GM23248 (cell line): ENCODE measurements around the gene CNKSR3. TPM values are rescaled to one million over a fixed set of nuclear protein-coding genes. Genes with fewer than 3 reads are reported as not detected.

ENCODE experiments used
- DNase-seq: peaks from one replicate; pipeline ENCODE4 v3.0.0-alpha.2; 2015
- H2AFZ ChIP-seq: fragments of 200-600 bp; sonication (generic); 2 replicates; pipeline ENCODE4 v1.6.1; 2016; ENCODE audit warnings: antibody characterized with exemption
- H3F3A ChIP-seq: fragments of 200-600 bp; sonication (generic); 2 replicates; pipeline ENCODE4 v1.6.1; 2016; ENCODE audit warnings: mild to moderate bottlenecking, antibody characterized with exemption, mixed run types; ENCODE audit not compliant: insufficient read depth
- H3K27ac ChIP-seq: fragments of 200-600 bp; sonication (generic); 2 replicates; pipeline ENCODE4 v1.5.1; 2016; ENCODE audit warnings: mild to moderate bottlenecking
- H3K27me3 ChIP-seq: fragments of 200-600 bp; sonication (generic); replicated peaks from 2 replicates; pipeline ENCODE4 v1.6.1; 2016; ENCODE audit warnings: mild to moderate bottlenecking; ENCODE audit not compliant: insufficient read depth
- H3K36me3 ChIP-seq: fragments of 200-600 bp; sonication (generic); 2 replicates; pipeline ENCODE4 v1.6.1; 2016; ENCODE audit warnings: low read depth, mild to moderate bottlenecking
- H3K4me1 ChIP-seq: fragments of 200-600 bp; sonication (generic); 2 replicates; pipeline ENCODE4 v1.6.1; 2016; ENCODE audit warnings: mild to moderate bottlenecking; ENCODE audit not compliant: insufficient read depth
- H3K4me2 ChIP-seq: fragments of 200-600 bp; sonication (generic); one replicate; pipeline ENCODE4 v1.6.1; 2016; ENCODE audit warnings: mild to moderate bottlenecking; ENCODE audit not compliant: unreplicated experiment
- H3K4me3 ChIP-seq: fragments of 200-600 bp; sonication (generic); 2 replicates; pipeline ENCODE4 v1.5.1; 2016; ENCODE audit warnings: mild to moderate bottlenecking
- H3K79me2 ChIP-seq: fragments of 200-600 bp; sonication (generic); 2 replicates; pipeline ENCODE4 v1.6.1; 2016; ENCODE audit warnings: mild to moderate bottlenecking; ENCODE audit not compliant: insufficient read depth
- H3K9ac ChIP-seq: fragments of 200-600 bp; sonication (generic); 2 replicates; pipeline ENCODE4 v1.6.1; 2016; ENCODE audit warnings: mild to moderate bottlenecking
- H3K9me2 ChIP-seq: fragments of 200-600 bp; sonication (generic); 2 replicates; pipeline ENCODE4 v1.6.1; 2016; ENCODE audit warnings: mixed run types, mild to moderate bottlenecking, moderate library complexity; ENCODE audit not compliant: insufficient read depth
- H3K9me3 ChIP-seq: fragments of 200-600 bp; sonication (generic); one replicate; pipeline ENCODE4 v1.6.1; 2017; ENCODE audit warnings: low read depth
- H4K20me1 ChIP-seq: fragments of 200-600 bp; sonication (generic); 2 replicates; pipeline ENCODE4 v1.6.0; 2016; ENCODE audit not compliant: insufficient read depth
- EZH2 ChIP-seq: fragments of 200-600 bp; sonication (generic); IDR thresholded peaks from 2 replicates; pipeline ENCODE4 v1.6.1; 2018; ENCODE audit warnings: antibody characterized with exemption, mild to moderate bottlenecking; ENCODE audit not compliant: insufficient read depth, poor library complexity, severe bottlenecking
- EZH2phosphoT487 ChIP-seq: fragments of 200-600 bp; sonication (generic); IDR thresholded peaks from 2 replicates; pipeline ENCODE4 v1.6.1; 2018; ENCODE audit warnings: antibody characterized with exemption, moderate library complexity, mild to moderate bottlenecking, low read depth; ENCODE audit not compliant: insufficient read depth
- WGBS, 2 experiments: methylation state at CpG; one replicate each; pipeline ENCODE4 v1.1.6; 2015 to 2017; ENCODE audit warnings: low lambda C conversion rate in 2 of 2, low coverage in 1 of 2; ENCODE audit errors: missing lambda C conversion rate in 2 of 2; 5-methylcytosine and 5-hydroxymethylcytosine counted together
- in situ Hi-C: fragments of 300-500 bp; cut with MboI; formaldehyde crosslinking; loops from 2 replicates; pipeline ENCODE4 v1.15.0; 2020
- polyA plus RNA-seq: library from polyadenylated mRNA; unstranded; fragments of >200 nt; fragmentation: Nextera tagmentation; extraction: Ambion mirVana; gene quantifications from 2 replicates; pipeline ENCODE4 v1.2.1, GENCODE V29; 2016
- total RNA-seq: library from RNA; depleted of rRNA; stranded (reverse); fragments of >200 nt; shearing (Covaris generic); gene quantifications from 2 replicates; pipeline ENCODE4 v1.2.3, GENCODE V29; 2014

CNKSR3 gene
- total and polyA plus RNA-seq, 2 experiments from 2014 or later, result 1.7 to 1.9 TPM

DNA sequence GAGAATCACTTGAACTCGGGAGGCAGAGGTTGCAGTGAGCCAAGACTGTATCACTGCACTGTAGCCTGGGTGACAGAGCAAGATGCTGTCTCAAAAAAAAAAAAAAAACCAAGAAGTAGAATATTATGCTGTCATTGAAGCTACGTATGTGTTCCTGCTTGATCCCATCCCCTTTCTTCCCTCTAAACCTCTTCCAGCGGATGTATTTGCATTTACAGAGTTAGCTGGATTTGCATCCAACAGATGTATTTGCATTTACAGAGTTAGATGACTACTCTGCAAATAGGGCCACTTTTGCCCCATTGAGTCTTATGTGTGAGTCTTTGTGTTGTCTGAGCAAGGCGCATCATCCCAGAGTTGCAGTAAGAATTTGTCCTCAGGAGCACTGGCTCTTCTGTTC is 128.9 kb downstream of the CNKSR3 start:
- no peak overlapping the region for H3K4me3 ChIP-seq
- H3K4me1 ChIP-seq, result no peaks in the 10 kb centered on the region
- peaks cover 8% of the 10 kb centered on the region for H3K27me3 ChIP-seq
- H3F3A ChIP-seq, result no peaks in the 10 kb centered on the region
- H3K36me3 ChIP-seq, result no peaks in the 10 kb centered on the region
- H3K9me2 ChIP-seq, result no peaks in the 10 kb centered on the region
- H3K9me3 ChIP-seq, result no peaks in the 10 kb centered on the region
- no peak for DNase-seq
- H3K9ac ChIP-seq, result no peak overlapping the region
- no peaks in the 10 kb centered on the region for H4K20me1 ChIP-seq
- no peak for TF ChIP-seq EZH2
- TF ChIP-seq EZH2phosphoT487, result no peak
- no peak overlapping the region for H3K4me2 ChIP-seq
- H3K27ac ChIP-seq, result no peak overlapping the region
- WGBS, 2 experiments, result 86 to 90% methylated on average over 4 of the region's 4 CpGs
- in situ Hi-C loops, result no loop called here
- H2AFZ ChIP-seq, result no peak overlapping the region
- no peaks in the 10 kb centered on the region for H3K79me2 ChIP-seq

- WGBS, 2 experiments, result 89 to 95% methylated on average over 2 of the region's 2 CpGs
- H3K79me2 ChIP-seq, result no peaks in the 10 kb centered on the region
- H3K4me3 ChIP-seq, result no peak overlapping the region
- H4K20me1 ChIP-seq, result no peaks in the 10 kb centered on the region
- H3K9me2 ChIP-seq, result no peaks in the 10 kb centered on the region
- no peak overlapping the region for H3K27ac ChIP-seq
- in situ Hi-C loops, result no loop called here
- H3K36me3 ChIP-seq, result no peaks in the 10 kb centered on the region
- H3K9me3 ChIP-seq, result no peaks in the 10 kb centered on the region
- H3K4me2 ChIP-seq, result no peak overlapping the region
- no peak overlapping the region for H2AFZ ChIP-seq
- H3K27me3 ChIP-seq, result peaks cover 8% of the 10 kb centered on the region
- no peaks in the 10 kb centered on the region for H3F3A ChIP-seq
- no peak for DNase-seq
- no peak for TF ChIP-seq EZH2phosphoT487
- no peak for TF ChIP-seq EZH2
- no peaks in the 10 kb centered on the region for H3K4me1 ChIP-seq
- no peak overlapping the region for H3K9ac ChIP-seq
Measured at GRCh38 chr6:154380741-154381140, 129.7 kb downstream of the CNKSR3 start.

- no peak overlapping the region for H3K4me2 ChIP-seq
- no peaks in the 10 kb centered on the region for H3F3A ChIP-seq
- no peak for TF ChIP-seq EZH2phosphoT487
- TF ChIP-seq EZH2, result no peak
- in situ Hi-C loops, result no loop called here
- no peak overlapping the region for H3K27ac ChIP-seq
- no peaks in the 10 kb centered on the region for H4K20me1 ChIP-seq
- no peaks in the 10 kb centered on the region for H3K4me1 ChIP-seq
- WGBS, 2 experiments, result 92 to 95% methylated on average over 3 of the region's 3 CpGs
- H3K9me2 ChIP-seq, result no peaks in the 10 kb centered on the region
- no peak overlapping the region for H3K4me3 ChIP-seq
- no peaks in the 10 kb centered on the region; the same call in 1 of the 2 replicates for H3K27me3 ChIP-seq
- no peaks in the 10 kb centered on the region for H3K79me2 ChIP-seq
- H2AFZ ChIP-seq, result no peak overlapping the region
- no peak overlapping the region for H3K9ac ChIP-seq
- H3K9me3 ChIP-seq, result no peaks in the 10 kb centered on the region
- no peaks in the 10 kb centered on the region for H3K36me3 ChIP-seq
- no peak for DNase-seq
Measured at GRCh38 chr6:154379585-154379984, 130.9 kb downstream of the CNKSR3 start.

DNA sequence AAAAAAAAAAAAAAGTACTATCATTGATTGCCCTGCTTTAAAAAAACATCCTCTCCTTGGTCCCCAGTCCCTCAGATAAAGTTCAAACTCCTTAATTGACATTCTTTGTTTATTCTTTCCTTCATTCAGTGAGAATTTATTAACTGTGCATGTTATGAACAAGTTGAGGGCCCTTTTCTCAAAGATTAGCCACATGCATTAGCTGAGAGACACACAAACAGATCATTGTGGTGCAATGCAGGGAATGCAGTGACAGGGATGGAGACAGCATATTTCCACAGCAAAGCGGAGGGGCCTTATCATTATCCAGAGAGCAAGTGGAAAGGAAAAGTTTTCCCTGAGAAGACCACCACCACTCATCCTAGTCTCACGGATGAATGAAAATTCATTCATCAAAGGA is 132.0 kb downstream of the CNKSR3 start:
- no peaks in the 10 kb centered on the region for H3K36me3 ChIP-seq
- H3F3A ChIP-seq, result no peaks in the 10 kb centered on the region
- TF ChIP-seq EZH2 (no peak), EZH2phosphoT487 (no peak)
- no peaks in the 10 kb centered on the region; the same call in 1 of the 2 replicates for H3K27me3 ChIP-seq
- WGBS, 2 experiments, result 90 to 96% methylated on average over 2 of the region's 2 CpGs
- no peaks in the 10 kb centered on the region for H3K9me2 ChIP-seq
- no peak overlapping the region for H3K4me3 ChIP-seq
- H4K20me1 ChIP-seq, result no peaks in the 10 kb centered on the region
- no peaks in the 10 kb centered on the region for H3K9me3 ChIP-seq
- no peak overlapping the region for H3K27ac ChIP-seq
- no peak for DNase-seq
- H2AFZ ChIP-seq, result no peak overlapping the region
- no peaks in the 10 kb centered on the region for H3K79me2 ChIP-seq
- in situ Hi-C loops, result no loop called here
- H3K9ac ChIP-seq, result no peak overlapping the region
- H3K4me1 ChIP-seq, result no peaks in the 10 kb centered on the region
- H3K4me2 ChIP-seq, result no peak overlapping the region

- TF ChIP-seq EZH2phosphoT487, result no peak
- TF ChIP-seq EZH2, result no peak
- no peak overlapping the region for H3K27ac ChIP-seq
- no peak overlapping the region for H3K9ac ChIP-seq
- no peaks in the 10 kb centered on the region for H3K4me1 ChIP-seq
- H3K27me3 ChIP-seq, result no peaks in the 10 kb centered on the region; the same call in 1 of the 2 replicates
- no peak overlapping the region for H3K4me3 ChIP-seq
- no peak overlapping the region for H3K4me2 ChIP-seq
- 92 to 96% methylated on average over 4 of the region's 4 CpGs for WGBS, 2 experiments
- no peak overlapping the region for H2AFZ ChIP-seq
- no peaks in the 10 kb centered on the region for H3K9me3 ChIP-seq
- H4K20me1 ChIP-seq, result no peaks in the 10 kb centered on the region
- no peaks in the 10 kb centered on the region for H3K79me2 ChIP-seq
- DNase-seq, result no peak
- no peaks in the 10 kb centered on the region for H3K9me2 ChIP-seq
- H3F3A ChIP-seq, result no peaks in the 10 kb centered on the region
- in situ Hi-C loops, result no loop called here
- H3K36me3 ChIP-seq, result no peaks in the 10 kb centered on the region
Measured at GRCh38 chr6:154377726-154378125, 132.8 kb downstream of the CNKSR3 start.
